ENCODE measurements around the gene SH2D2A. TPM values are rescaled to one million over a fixed set of nuclear protein-coding genes. Genes with fewer than 3 reads are reported as not detected.

Gene SH2D2A
- total RNA-seq, 1 experiment from 2014 or later, result 0.48 TPM

- no peak for DNase-seq (ENCODE audit: low read depth)
These were observed 31.2 kb upstream of the SH2D2A start for GRCh38 chr1:156847591-156848460.

GRCh38 chr1:156846643-156847042 is 30.0 kb upstream of the SH2D2A start:
- DNase-seq (ENCODE audit: low read depth), result no peak

GRCh38 chr1:156845953-156846545 is 29.4 kb upstream of the SH2D2A start:
- no peak for DNase-seq (ENCODE audit: low read depth)

- no peak for DNase-seq (ENCODE audit: low read depth)
These were observed 28.7 kb upstream of the SH2D2A start for GRCh38 chr1:156845055-156845952.

- no peak for DNase-seq (ENCODE audit: low read depth)
These were observed 28.0 kb upstream of the SH2D2A start for GRCh38 chr1:156844638-156845037.

- no peak for DNase-seq (ENCODE audit: low read depth)
These were observed 27.5 kb upstream of the SH2D2A start for GRCh38 chr1:156844102-156844501.

GRCh38 chr1:156842618-156843300 is 26.1 kb upstream of the SH2D2A start:
- no peak for DNase-seq (ENCODE audit: low read depth)

GRCh38 chr1:156841295-156841855 is 24.7 kb upstream of the SH2D2A start:
- DNase-seq (ENCODE audit: low read depth), result no peak

- DNase-seq (ENCODE audit: low read depth), result no peak
These were observed 24.2 kb upstream of the SH2D2A start for GRCh38 chr1:156840898-156841279.

- no peak for DNase-seq (ENCODE audit: low read depth)
These were observed 23.7 kb upstream of the SH2D2A start for GRCh38 chr1:156840186-156840897.

GRCh38 chr1:156839426-156840109 is 22.9 kb upstream of the SH2D2A start:
- no peak for DNase-seq (ENCODE audit: low read depth)

GRCh38 chr1:156838972-156839371 is 22.3 kb upstream of the SH2D2A start:
- DNase-seq (ENCODE audit: low read depth), result no peak

- no peak for DNase-seq (ENCODE audit: low read depth)
These were observed 20.2 kb upstream of the SH2D2A start for GRCh38 chr1:156836892-156837291.

- no peak for DNase-seq (ENCODE audit: low read depth)
These were observed 19.5 kb upstream of the SH2D2A start for GRCh38 chr1:156836041-156836654.

GRCh38 chr1:156834322-156834721 is 17.7 kb upstream of the SH2D2A start:
- DNase-seq (ENCODE audit: low read depth), result no peak

GRCh38 chr1:156833603-156834002 is 17.0 kb upstream of the SH2D2A start:
- DNase-seq (ENCODE audit: low read depth), result no peak

GRCh38 chr1:156832434-156832833 is 15.8 kb upstream of the SH2D2A start:
- no peak for DNase-seq (ENCODE audit: low read depth)

- no peak for DNase-seq (ENCODE audit: low read depth)
These were observed 11.9 kb upstream of the SH2D2A start for GRCh38 chr1:156828400-156829124.

- no peak for DNase-seq (ENCODE audit: low read depth)
These were observed 10.0 kb upstream of the SH2D2A start for GRCh38 chr1:156826630-156827029.

All from RPMI7951 (cell line).